ENCODE results near the gene MBLAC1. TPM values are rescaled to one million over a fixed set of nuclear protein-coding genes. Genes with fewer than 3 reads are reported as not detected.

The MBLAC1 gene
- total and polyA plus RNA-seq, 9 of the 15 experiments (the other 6 are each of a cell fraction or from before 2014, with no cell fraction given): 0.03 to 3.1 (median 0.52) TPM

DNA sequence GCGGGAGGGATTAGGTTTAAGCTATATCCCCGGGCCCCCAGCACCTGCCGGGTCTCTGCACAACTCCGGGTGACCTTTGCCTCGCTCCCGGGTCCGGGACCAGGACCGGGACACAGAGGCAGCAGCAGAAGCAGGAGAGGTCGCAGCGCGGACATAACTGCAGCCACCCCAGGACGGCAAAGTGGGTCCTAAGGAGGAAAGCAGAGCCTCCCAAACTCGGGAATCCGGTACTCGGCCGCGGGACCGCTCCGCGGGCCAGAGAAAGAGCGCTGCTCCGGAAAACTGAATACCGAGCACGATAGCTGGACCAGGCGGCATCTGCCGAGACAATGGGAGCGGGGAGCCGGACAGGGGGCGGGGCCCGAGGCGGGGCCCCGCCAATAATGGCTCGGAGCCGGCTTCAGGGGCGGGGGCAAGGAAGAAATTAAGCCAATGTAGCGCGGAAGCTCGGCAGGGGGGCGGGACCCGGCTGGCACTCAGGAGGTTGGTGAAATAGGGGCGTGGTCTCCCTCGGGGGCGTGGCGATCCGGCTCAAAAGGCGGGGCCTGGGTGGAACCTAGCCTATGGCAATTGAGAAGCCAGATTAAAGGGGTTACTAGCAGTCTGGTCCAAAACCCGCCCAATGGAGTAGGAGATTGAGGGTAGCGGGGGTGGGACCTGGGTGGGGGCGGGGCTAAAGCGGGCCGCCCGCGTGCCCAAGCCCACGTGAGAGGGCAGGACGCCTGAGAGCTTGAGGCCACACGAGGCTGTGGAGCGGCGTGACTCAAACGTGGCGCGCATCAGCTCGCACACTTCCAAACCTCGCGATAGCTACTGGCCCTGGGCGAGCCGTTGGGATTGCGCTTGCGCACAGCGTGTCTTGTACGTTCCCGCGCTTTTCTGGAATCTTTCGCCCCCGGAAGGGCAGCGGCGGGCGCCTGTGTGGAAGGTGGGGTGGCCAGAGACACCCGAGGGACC, 50.6 kb downstream of the MBLAC1 start, which contains the start of the genes GPC2 and STAG3 (continued):
- TF ChIP-seq, protein P1, sequence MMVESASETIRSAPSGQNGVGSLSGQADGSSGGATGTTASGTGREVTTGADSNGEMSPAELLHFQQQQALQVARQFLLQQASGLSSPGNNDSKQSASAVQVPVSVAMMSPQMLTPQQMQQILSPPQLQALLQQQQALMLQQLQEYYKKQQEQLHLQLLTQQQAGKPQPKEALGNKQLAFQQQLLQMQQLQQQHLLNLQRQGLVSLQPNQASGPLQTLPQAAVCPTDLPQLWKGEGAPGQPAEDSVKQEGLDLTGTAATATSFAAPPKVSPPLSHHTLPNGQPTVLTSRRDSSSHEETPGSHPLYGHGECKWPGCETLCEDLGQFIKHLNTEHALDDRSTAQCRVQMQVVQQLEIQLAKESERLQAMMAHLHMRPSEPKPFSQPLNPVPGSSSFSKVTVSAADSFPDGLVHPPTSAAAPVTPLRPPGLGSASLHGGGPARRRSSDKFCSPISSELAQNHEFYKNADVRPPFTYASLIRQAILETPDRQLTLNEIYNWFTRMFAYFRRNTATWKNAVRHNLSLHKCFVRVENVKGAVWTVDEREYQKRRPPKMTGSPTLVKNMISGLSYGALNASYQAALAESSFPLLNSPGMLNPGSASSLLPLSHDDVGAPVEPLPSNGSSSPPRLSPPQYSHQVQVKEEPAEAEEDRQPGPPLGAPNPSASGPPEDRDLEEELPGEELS (CRISPR knock-in tag; IDR thresholded peaks at IDR 0.05; ENCODE audit: borderline replicate concordance): peak; percentile 76; the same call in 1 of the 2 replicates
- TF ChIP-seq SOX6 (IDR thresholded peaks at IDR 0.05): no peak
- no peak for TF ChIP-seq HDAC3 (IDR thresholded peaks at IDR 0.05; ENCODE audit: borderline replicate concordance, partially characterized antibody)
- TF ChIP-seq ZNF324 (CRISPR knock-in tag; IDR thresholded peaks at IDR 0.05): no peak
- TF ChIP-seq RNF219 (CRISPR knock-in tag; IDR thresholded peaks at IDR 0.05): no peak
- TF ChIP-seq, protein P2, sequence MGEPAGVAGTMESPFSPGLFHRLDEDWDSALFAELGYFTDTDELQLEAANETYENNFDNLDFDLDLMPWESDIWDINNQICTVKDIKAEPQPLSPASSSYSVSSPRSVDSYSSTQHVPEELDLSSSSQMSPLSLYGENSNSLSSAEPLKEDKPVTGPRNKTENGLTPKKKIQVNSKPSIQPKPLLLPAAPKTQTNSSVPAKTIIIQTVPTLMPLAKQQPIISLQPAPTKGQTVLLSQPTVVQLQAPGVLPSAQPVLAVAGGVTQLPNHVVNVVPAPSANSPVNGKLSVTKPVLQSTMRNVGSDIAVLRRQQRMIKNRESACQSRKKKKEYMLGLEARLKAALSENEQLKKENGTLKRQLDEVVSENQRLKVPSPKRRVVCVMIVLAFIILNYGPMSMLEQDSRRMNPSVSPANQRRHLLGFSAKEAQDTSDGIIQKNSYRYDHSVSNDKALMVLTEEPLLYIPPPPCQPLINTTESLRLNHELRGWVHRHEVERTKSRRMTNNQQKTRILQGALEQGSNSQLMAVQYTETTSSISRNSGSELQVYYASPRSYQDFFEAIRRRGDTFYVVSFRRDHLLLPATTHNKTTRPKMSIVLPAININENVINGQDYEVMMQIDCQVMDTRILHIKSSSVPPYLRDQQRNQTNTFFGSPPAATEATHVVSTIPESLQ (CRISPR knock-in tag; IDR thresholded peaks at IDR 0.05): peak; percentile 92
- TF ChIP-seq RB1 (IDR thresholded peaks at IDR 0.05; ENCODE audit: low read depth): no peak
- no peak for TF ChIP-seq PTTG1 (tag; IDR thresholded peaks at IDR 0.05; ENCODE audit: low read depth)
- TF ChIP-seq MLLT1 (IDR thresholded peaks at IDR 0.05): peak in 1 of 2 experiments; percentile 64; a peak in 2 of 4 replicates
- no peak for TF ChIP-seq SIN3B (IDR thresholded peaks at IDR 0.05; ENCODE audit: low read depth)
- no peak for TF ChIP-seq ZBTB12 (CRISPR knock-in tag; IDR thresholded peaks at IDR 0.05)
- TF ChIP-seq POLR2A (conservative IDR thresholded peaks at IDR 0.05): peak; percentile 62
- TF ChIP-seq TCF7L2 (IDR thresholded peaks at IDR 0.05; ENCODE audit: low read depth, low read length): no peak
- TF ChIP-seq NFYB (IDR thresholded peaks at IDR 0.05; ENCODE audit: extremely low read depth, insufficient read length): peak; percentile 75
- peak; percentile 58 for TF ChIP-seq SP2 (IDR thresholded peaks at IDR 0.05; ENCODE audit: extremely low read depth, low read depth, low read length, poor library complexity, severe bottlenecking)
- TF ChIP-seq MTF1 (CRISPR knock-in tag; IDR thresholded peaks at IDR 0.05; ENCODE audit: borderline replicate concordance): no peak
- no peak for TF ChIP-seq SAP30 (IDR thresholded peaks at IDR 0.05; ENCODE audit: borderline replicate concordance, insufficient read depth, low read depth, low read length, poor library complexity, severe bottlenecking)
